Nephron progenitor cell (in vitro differentiated cells): Measurements from ENCODE around the gene LTBP1.
"Not testable (repeated sequence)": the region's sequence is repeated elsewhere in the genome, so short reads cannot be mapped to it uniquely, and the experiment has no call there.

Source experiments
- DNase-seq: peaks from one replicate; pipeline ENCODE4 v3.0.0; 2021
- H3K27ac Mint-ChIP-seq: 2 replicates; pipeline ENCODE4 v1.8.0; 2021; ENCODE audit warnings: mild to moderate bottlenecking, moderate library complexity, mixed read lengths
- H3K27me3 Mint-ChIP-seq: 2 replicates; pipeline ENCODE4 v1.8.0; 2021; ENCODE audit warnings: mild to moderate bottlenecking, low read depth, mixed read lengths; ENCODE audit not compliant: poor library complexity
- H3K36me3 Mint-ChIP-seq: 2 replicates; pipeline ENCODE4 v1.8.0; 2021; ENCODE audit warnings: low read depth, mixed read lengths
- H3K4me1 Mint-ChIP-seq: 2 replicates; pipeline ENCODE4 v1.8.0; 2021; ENCODE audit warnings: mixed read lengths
- H3K4me3 Mint-ChIP-seq: 2 replicates; pipeline ENCODE4 v1.8.0; 2021; ENCODE audit warnings: mild to moderate bottlenecking, moderate library complexity, mixed read lengths
- H3K9me3 Mint-ChIP-seq: 2 replicates; pipeline ENCODE4 v1.8.0; 2021; ENCODE audit warnings: mild to moderate bottlenecking, moderate library complexity, mixed read lengths
- CTCF ChIP-seq: fragments of 200-600 bp; sonication (generic); IDR thresholded peaks from 2 replicates; pipeline ENCODE4 v1.5.0; 2021; ENCODE audit warnings: antibody characterized with exemption

Gene LTBP1

GRCh38 chr2:32977228-32977758, 30.5 kb downstream of the LTBP1 start:
- Mint-ChIP-seq H3K36me3 (peaks cover 78% of the 10 kb centered on the region), H3K4me1 (no peaks in the 10 kb centered on the region), H3K27me3 (no peaks in the 10 kb centered on the region), H3K27ac (peak overlapping the region; percentile 19), H3K4me3 (no peak overlapping the region), H3K9me3 (peaks cover 84% of the 10 kb centered on the region)
- DNase-seq = no peak
- TF ChIP-seq CTCF = no peak

- no peak overlapping the region for H3K4me3 Mint-ChIP-seq
Observed at GRCh38 chr2:32981612-32982011, 34.9 kb downstream of the LTBP1 start.

GRCh38 chr2:32983193-32983924, 36.6 kb downstream of the LTBP1 start:
- not testable (repeated sequence) for DNase-seq, H3K27me3 Mint-ChIP-seq, H3K4me1 Mint-ChIP-seq, H3K4me3 Mint-ChIP-seq, H3K27ac Mint-ChIP-seq
- Mint-ChIP-seq H3K36me3 (peaks cover 73% of the 10 kb centered on the region), H3K9me3 (peaks cover 68% of the 10 kb centered on the region)

More at GRCh38 chr2:32981612-32982011, 34.9 kb downstream of the LTBP1 start:
- peaks cover 77% of the 10 kb centered on the region for H3K9me3 Mint-ChIP-seq
- no peaks in the 10 kb centered on the region for H3K27me3 Mint-ChIP-seq
- H3K27ac Mint-ChIP-seq = no peak overlapping the region
- H3K4me1 Mint-ChIP-seq = no peaks in the 10 kb centered on the region
- TF ChIP-seq CTCF = no peak
- DNase-seq = no peak
- peaks cover 75% of the 10 kb centered on the region for H3K36me3 Mint-ChIP-seq

- no peak for TF ChIP-seq CTCF
- DNase-seq = no peak
- Mint-ChIP-seq H3K27me3 (no peaks in the 10 kb centered on the region), H3K27ac (no peak overlapping the region), H3K9me3 (peaks cover 39% of the 10 kb centered on the region), H3K4me1 (peaks cover 4% of the 10 kb centered on the region), H3K36me3 (peaks cover 49% of the 10 kb centered on the region), H3K4me3 (no peak overlapping the region)
Observed at GRCh38 chr2:32986480-32986879, 39.7 kb downstream of the LTBP1 start.

GRCh38 chr2:32988525-32988924, 41.8 kb downstream of the LTBP1 start:
- DNase-seq = no peak
- no peak overlapping the region for H3K27ac Mint-ChIP-seq
- peaks cover 19% of the 10 kb centered on the region for H3K9me3 Mint-ChIP-seq
- H3K27me3 Mint-ChIP-seq = peaks cover 2% of the 10 kb centered on the region
- peaks cover 30% of the 10 kb centered on the region for H3K36me3 Mint-ChIP-seq
- H3K4me3 Mint-ChIP-seq = no peak overlapping the region
- no peak for TF ChIP-seq CTCF
- peaks cover 4% of the 10 kb centered on the region for H3K4me1 Mint-ChIP-seq

GRCh38 chr2:32990556-32990955, 43.8 kb downstream of the LTBP1 start:
- Mint-ChIP-seq H3K4me1 (peaks cover 4% of the 10 kb centered on the region), H3K36me3 (peaks cover 34% of the 10 kb centered on the region), H3K9me3 (peaks cover 14% of the 10 kb centered on the region), H3K4me3 (no peak overlapping the region), H3K27ac (no peak overlapping the region), H3K27me3 (peaks cover 3% of the 10 kb centered on the region)
- no peak for DNase-seq
- TF ChIP-seq CTCF = no peak
